H1 (cell line): ENCODE data around the gene ABCC11. TPM values are rescaled to one million over a fixed set of nuclear protein-coding genes. Genes with fewer than 3 reads are reported as not detected.

Experiments
- CBX8 ChIP-seq: fragments of 300-800, 300-1000 bp; sonication (generic); IDR thresholded peaks from 2 replicates; pipeline ENCODE4 v1.7.1; 2016; ENCODE audit warnings: low read depth, low read length, borderline replicate concordance
- CHD2 ChIP-seq: IDR thresholded peaks from 2 replicates; pipeline ENCODE4 v1.6.1; 2012; ENCODE audit warnings: low read length, improper control_type of control experiment
- KDM1A ChIP-seq: fragments of 200-600, 300-600 bp; sonication (generic); IDR thresholded peaks from 2 replicates; pipeline ENCODE4 v1.7.1; 2016; ENCODE audit warnings: mild to moderate bottlenecking, low read length, borderline replicate concordance
- KDM5A ChIP-seq: fragments of 200-600 bp; IDR thresholded peaks from 2 replicates; pipeline ENCODE4 v1.7.1; 2012; ENCODE audit warnings: mild to moderate bottlenecking, low read length, inconsistent platforms, mixed read lengths
- SP1 ChIP-seq: IDR thresholded peaks from 2 replicates; pipeline ENCODE4 v1.6.1; 2011; ENCODE audit warnings: low read depth, low read length
- TBP ChIP-seq: IDR thresholded peaks from 2 replicates; pipeline ENCODE4 v1.6.1; 2011; ENCODE audit warnings: low read depth, low read length, improper control_type of control experiment
- polyA plus RNA-seq, 7 experiments: library from polyadenylated mRNA; depleted of rRNA in 3 of 7; stranded (reverse) in 5 of 7; unstranded in 2 of 7; fragments of >200 nt in 5 of 7; fragments of 200-250 nt in 2 of 7; gene quantifications; 1 replicate in 5 of 7; 2 replicates in 1 of 7; 4 replicates in 1 of 7; pipeline versions ENCODE4 v1.2.1 to v1.2.3, GENCODE V29; 2011 to 2013; ENCODE audit warnings: missing spikeins in 2 of 7, mixed read lengths in 2 of 7
- total RNA-seq: library from RNA; stranded (reverse); fragmentation: NEBNext Ultra II Directional; extraction: Animal tissue kit (Norgen Biotek cat#: 25700); gene quantifications from 2 replicates; pipeline ENCODE4 v1.2.1, GENCODE V29; 2021

The ABCC11 gene
- total and polyA plus RNA-seq, 2 of the 8 experiments (the other 6 are each of a cell fraction or from before 2014, with no cell fraction given), result 0.06 TPM; not detected in 1

DNA sequence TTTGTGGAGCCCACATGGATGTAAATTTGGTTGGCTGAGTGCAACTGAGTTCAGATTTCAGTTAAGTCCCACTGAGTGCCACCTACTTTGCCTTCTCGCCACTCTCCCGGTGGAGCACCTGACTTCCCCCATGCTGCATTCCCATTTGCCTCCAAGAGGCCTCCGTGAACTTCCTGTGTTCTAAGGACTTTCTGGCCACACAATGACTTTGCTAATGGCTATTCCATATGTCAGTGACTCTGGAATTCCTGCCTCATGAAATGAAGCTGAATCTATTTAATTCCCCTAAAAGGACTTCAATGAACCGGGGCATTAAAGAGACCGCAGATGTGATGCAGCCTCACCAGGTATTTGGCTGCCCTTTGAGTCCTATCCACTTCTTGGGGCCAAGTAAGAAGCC lies 121.5 kb downstream of the ABCC11 start (continued):
- no peak for TF ChIP-seq KDM1A
- TF ChIP-seq CHD2, result no peak
- no peak for TF ChIP-seq TBP
- no peak for TF ChIP-seq CBX8
- TF ChIP-seq SP1, result no peak
- TF ChIP-seq KDM5A, result no peak
